ENCODE data around the gene TBK1.

TBK1 gene

DNA sequence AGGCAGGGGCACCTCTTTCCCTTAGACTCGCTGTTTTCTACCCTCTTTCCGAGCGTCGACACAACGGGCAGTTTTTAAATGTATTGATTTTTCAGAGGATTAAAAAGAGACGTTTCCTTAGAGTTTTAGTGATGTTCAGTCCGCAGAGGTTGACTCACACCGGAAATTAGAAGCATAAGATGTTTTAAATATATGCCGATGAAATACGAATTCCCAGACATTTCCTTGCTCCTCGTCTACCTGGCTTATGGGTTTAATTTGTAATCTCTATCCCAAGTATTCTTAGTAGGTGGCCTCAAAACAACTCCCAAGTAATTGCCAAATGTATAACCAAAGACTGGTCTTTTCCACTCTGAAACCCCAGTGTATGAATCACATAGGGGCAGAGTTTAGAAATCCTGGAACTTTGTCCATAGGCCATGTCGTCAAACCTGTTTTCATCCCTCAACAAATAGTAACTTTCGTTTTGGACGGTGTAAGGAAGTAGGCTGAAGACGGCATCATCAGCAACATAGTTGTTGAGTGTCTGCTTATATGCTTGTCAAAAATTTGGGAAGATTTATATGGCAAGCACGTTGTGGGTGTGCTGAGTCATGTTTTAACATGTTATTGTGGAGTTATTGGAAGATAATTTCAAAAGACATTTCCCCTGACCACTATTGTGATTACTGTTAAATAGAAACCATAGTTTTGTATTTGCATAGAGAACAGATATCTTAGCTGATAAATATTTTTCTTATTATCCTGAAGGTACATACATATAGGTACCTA is 824 bp downstream of the TBK1 start:
- DNase-seq = peak; percentile 43 to 46

GRCh38 chr12:64455506-64455905 is 3.6 kb downstream of the TBK1 start:
- no peak for DNase-seq

DNA sequence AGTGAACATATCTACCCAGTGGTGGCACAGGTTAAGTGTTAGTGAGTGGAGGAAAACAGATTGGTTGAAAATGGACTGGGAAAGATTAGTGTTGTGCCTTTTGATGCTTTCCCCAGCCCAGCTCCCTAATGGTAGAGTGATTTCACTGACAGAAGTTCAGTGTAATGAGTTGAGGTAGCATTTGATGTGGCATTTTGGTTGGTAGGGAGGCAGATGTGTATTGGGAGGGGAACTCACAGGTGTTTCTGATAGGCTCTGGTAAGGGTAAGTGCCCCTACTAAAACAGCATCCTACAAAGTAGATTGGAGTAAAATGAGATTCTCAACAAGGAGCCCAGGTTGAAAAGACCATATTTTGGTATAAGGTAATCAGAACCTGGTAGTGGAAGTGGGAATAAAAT is 4.2 kb downstream of the TBK1 start:
- no peak for DNase-seq

- DNase-seq = no peak
Measured at GRCh38 chr12:64457032-64457431, 5.1 kb downstream of the TBK1 start.

DNA sequence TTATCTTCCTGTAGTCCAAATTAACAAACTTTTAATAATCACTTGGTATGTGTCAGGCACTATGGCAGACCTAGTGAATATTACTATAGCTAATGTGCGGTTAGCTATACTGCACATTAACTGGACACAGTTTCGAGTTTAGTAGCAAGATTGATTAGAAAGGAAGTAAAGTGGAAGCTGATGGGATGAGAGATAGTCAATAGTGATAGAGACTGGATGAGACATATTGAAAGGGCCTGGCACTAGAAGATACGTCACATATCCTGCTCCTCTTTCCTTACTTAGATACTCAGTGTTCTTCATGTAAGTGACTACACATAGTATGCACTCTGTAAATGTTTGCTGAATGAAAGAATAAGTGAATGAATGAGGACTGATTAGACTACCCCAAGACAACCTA is 5.5 kb downstream of the TBK1 start:
- no peak for DNase-seq

- DNase-seq = no peak
Measured at GRCh38 chr12:64457923-64458322, 6.0 kb downstream of the TBK1 start.

DNA sequence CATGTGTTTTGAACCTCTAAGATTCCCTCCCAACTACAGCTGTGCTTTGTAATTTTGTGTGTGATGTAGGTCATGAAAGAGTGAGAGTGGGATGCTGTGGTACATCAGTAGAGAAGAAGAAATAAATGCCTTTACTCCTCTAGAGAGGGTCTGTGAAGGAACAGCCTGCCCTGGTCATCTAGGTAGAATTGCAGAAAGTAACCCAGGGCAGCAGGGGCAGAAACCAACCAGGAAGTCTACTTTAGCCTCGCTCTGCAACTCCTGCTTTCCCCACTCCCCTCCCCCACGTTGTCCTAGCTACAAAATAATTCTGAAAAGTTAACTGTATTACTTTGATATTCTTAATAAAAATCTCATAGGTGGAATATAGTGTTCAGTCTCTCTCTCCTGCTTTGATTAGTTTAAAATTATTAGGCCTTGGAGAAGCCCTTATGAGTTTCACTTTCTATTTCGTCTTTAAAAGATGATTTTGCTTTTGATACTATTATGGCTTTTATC is 7.5 kb downstream of the TBK1 start:
- DNase-seq = no peak

GRCh38 chr12:64461634-64462414 is 9.9 kb downstream of the TBK1 start:
- DNase-seq = no peak

GRCh38 chr12:64466178-64466577 is 14.3 kb downstream of the TBK1 start:
- DNase-seq = no peak

DNA sequence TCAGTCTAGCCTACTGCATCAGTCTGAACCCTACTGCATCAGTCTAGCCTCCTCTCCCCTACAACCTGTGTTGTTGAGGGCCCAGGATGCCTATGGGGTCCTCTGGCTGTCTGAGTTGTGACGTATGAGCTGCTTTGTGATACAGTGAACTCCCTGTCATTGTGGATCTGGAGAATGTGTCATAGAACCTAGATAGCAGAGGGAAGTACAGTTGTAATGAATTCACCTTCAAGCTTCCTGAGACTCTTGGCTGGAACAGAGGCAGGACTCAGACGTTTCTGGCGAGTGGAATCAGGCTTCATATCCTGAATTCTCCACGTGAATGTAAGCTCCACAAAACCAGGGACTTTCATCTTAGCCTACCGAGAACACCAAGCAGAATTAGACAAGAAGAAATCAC is 17.0 kb downstream of the TBK1 start:
- no peak for DNase-seq

DNA sequence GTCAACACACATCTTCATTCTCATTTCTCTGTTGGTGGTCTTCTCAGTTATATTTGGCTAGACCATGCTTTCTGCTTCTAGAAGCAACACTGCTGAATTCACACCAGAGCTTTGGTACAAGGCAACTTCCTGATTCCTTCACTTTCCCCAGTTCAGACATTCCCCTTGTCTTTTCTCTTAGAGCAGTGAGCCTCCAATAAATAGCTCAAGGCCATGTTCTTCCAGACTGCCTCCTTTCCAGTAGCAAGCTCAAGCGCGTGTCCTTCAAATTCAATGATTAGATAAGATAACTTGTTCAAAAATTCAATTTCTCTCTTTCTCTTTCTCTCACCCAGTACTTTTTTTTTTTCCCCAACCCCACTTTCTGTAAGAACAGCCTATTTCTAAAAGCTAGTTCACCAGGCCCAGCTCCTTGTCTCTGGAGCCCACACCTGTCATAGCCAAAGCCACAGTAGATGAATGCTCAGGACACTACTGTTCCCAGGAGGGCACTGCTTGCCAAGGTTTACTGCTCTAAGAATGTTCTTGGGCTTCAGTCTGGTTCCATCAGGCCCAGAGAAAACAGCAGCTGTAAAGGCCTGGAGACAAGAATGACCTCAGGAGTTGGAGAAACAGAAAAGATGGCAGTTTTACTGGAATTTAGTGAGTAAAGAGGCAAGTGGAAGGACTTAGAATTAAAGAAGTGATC is 17.7 kb downstream of the TBK1 start:
- DNase-seq = no peak

DNA sequence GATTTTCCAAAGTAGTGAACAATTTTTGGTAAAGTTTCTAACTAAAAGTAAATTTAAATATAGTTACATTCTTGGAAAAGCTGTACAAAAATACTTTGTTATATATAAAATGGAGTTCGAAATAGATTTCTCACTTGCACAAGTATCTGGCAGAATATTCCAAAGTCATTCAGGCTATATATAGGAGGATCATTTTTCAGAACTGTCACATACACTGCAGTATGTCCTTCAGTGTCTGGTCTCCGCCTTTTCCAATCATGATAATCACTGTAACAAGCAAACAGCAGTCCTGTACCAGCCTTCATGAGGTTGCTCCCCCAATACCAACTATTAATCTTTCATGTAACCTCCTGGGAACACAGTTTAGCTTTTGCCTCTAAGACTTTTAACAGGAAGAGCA is 18.6 kb downstream of the TBK1 start:
- DNase-seq = no peak

GRCh38 chr12:64473176-64473575 is 21.3 kb downstream of the TBK1 start:
- DNase-seq = no peak

DNA sequence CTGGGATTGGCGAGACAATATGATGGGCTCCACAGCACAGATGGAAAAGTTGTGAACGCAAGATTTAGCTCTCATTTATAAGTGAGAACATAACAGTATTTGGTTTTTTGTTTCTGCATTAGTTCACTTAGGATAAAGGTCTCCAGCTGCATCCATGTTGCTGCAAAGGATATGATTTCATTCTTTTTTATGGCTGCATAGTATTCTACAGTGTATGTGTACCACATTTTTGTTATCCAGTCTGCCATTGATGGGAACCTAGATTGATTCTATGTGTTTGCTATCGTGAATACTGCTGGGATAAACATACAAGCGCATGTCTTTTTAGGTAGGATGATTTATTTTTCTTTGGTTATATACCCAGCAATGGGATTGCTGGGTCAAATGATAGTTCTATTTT is 23.6 kb downstream of the TBK1 start:
- no peak for DNase-seq

GRCh38 chr12:64476844-64477243 is 24.9 kb downstream of the TBK1 start:
- DNase-seq = no peak

GRCh38 chr12:64478661-64479060 is 26.7 kb downstream of the TBK1 start:
- no peak for DNase-seq

DNA sequence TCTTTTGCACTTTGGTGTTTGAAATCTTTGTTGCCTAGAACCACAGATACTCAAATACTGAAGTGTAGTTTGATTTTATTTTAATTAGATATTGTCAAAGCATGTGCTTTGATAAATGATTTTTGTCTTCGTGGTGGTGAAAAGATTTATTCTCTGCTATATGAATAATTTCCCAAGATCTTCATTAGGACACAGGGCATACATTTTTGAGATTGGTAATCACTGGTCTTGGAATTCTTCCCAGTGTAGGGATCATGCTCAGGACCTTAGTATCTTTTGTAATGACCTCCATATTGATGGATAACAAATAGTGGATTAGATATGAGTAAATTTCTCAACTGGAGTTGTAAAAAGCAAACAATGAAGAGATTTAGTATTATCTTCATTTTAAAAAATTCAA is 28.2 kb downstream of the TBK1 start:
- DNase-seq = no peak

DNA sequence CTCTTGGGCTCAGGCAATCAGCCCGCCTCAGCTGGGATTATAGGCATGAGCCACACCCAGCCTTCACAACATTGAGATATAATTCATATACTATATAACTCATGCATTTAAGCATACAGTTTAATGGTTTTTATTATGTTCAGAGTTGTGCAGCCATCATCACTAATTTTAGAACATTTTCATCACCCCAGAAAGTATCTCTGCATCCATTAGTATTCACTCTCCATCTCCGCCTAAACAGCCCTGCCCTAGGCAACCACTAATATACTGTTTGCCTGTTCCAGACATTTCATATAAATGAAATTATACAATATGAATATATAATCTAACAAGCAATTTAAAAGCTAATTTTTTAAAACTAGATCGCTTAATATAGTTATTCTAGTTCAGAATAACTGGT is 34.7 kb downstream of the TBK1 start:
- DNase-seq = no peak

DNA sequence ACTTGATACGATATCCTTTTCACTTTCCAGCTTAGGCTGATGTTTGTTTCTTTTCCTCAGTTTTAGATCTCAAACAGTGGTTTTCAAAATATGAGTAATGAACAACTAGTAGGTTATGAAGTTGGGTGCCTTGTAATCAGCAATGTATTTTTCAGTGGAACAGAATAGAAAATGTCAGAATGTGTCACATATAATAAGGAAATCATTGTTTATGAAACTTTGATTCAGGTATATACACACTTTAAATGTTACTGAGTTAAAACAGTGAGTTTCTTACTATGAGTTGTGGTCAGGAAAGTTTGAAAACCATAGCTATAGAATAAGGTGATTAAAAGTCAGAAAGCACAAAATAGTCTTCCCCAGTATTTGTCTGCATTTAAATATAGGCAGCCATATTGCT is 39.8 kb downstream of the TBK1 start:
- DNase-seq = no peak

GRCh38 chr12:64493513-64493912 is 41.6 kb downstream of the TBK1 start:
- DNase-seq = no peak

- no peak for DNase-seq
Measured at GRCh38 chr12:64494998-64495729, 43.2 kb downstream of the TBK1 start.

DNA sequence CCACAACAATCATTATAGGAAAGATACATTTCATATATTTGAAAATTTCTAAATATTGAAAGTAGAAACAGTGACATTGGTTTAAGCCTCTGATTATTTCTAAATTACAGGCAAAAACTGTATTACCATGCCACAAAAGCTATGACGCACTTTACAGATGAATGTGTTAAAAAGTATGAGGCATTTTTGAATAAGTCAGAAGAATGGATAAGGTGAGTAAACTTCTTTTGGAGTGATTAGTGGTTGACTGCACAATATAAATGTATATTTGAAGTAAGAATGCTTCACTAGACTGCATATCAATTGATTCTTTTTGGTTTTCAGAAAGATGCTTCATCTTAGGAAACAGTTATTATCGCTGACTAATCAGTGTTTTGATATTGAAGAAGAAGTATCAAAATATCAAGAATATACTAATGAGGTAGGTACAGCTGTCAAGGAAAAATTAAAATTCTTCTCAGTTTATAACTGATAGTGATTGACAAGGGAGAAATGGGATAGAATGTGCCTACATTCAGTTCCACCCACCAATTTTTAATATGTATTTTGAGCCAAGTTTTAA is 45.0 kb downstream of the TBK1 start:
- DNase-seq = no peak

- no peak for DNase-seq
Measured at GRCh38 chr12:64497484-64497883, 45.6 kb downstream of the TBK1 start.

All from NCI-H526 (cell line).